Loucy (cell line): ENCODE results near the gene SLC22A23.

Experiments used
- H2AFZ ChIP-seq: fragments of 200-600 bp; sonication (generic); 2 replicates; pipeline ENCODE4 v1.6.0; 2016; ENCODE audit warnings: antibody characterized with exemption, mild to moderate bottlenecking, low read length, moderate library complexity
- H3F3A ChIP-seq: fragments of 200-600 bp; 2 replicates; pipeline ENCODE4 v1.6.0; 2016; ENCODE audit warnings: antibody characterized with exemption, low read depth, mild to moderate bottlenecking
- H3K27me3 ChIP-seq: fragments of 200-600 bp; sonication (generic); 2 replicates; pipeline ENCODE4 v1.6.1; 2014; ENCODE audit warnings: low read length, mild to moderate bottlenecking; ENCODE audit not compliant: insufficient read depth, poor library complexity, severe bottlenecking
- H3K36me3 ChIP-seq: fragments of 200-600 bp; sonication (generic); 2 replicates; pipeline ENCODE4 v1.6.1; 2016; ENCODE audit warnings: low read length; ENCODE audit not compliant: insufficient read depth
- H3K4me1 ChIP-seq: fragments of 200-600 bp; sonication (generic); 2 replicates; pipeline ENCODE4 v1.5.1; 2014; ENCODE audit warnings: low read length, mild to moderate bottlenecking; ENCODE audit not compliant: insufficient read depth, poor library complexity, severe bottlenecking
- H3K4me2 ChIP-seq: fragments of 200-600 bp; sonication (generic); 2 replicates; pipeline ENCODE4 v1.6.0; 2014; ENCODE audit warnings: antibody characterized with exemption, low read length, low read depth, mild to moderate bottlenecking; ENCODE audit not compliant: poor library complexity, severe bottlenecking
- H3K4me3 ChIP-seq: fragments of 200-600 bp; sonication (generic); 2 replicates; pipeline ENCODE4 v1.5.1; 2014; ENCODE audit warnings: low read length, mild to moderate bottlenecking, mixed read lengths; ENCODE audit not compliant: poor library complexity, severe bottlenecking
- H3K79me2 ChIP-seq: fragments of 200-600 bp; sonication (generic); 2 replicates; pipeline ENCODE4 v1.6.1; 2014; ENCODE audit warnings: low read length; ENCODE audit not compliant: insufficient read depth
- H3K9ac ChIP-seq: fragments of 200-600 bp; sonication (generic); 2 replicates; pipeline ENCODE4 v1.6.0; 2014; ENCODE audit warnings: mild to moderate bottlenecking, low read depth, low read length, moderate library complexity; ENCODE audit not compliant: poor library complexity, severe bottlenecking
- H3K9me2 ChIP-seq: fragments of 200-600 bp; sonication (generic); replicated peaks from 2 replicates; pipeline ENCODE4 v1.6.1; 2016; ENCODE audit warnings: low read depth, low read length, mixed read lengths
- H3K9me3 ChIP-seq: fragments of 200-600 bp; sonication (generic); 2 replicates; pipeline ENCODE4 v1.6.1; 2014; ENCODE audit warnings: mild to moderate bottlenecking, antibody characterized with exemption, low read length, low read depth; ENCODE audit not compliant: insufficient read depth
- H4K20me1 ChIP-seq: fragments of 200-600 bp; sonication (generic); 2 replicates; pipeline ENCODE4 v1.6.0; 2014; ENCODE audit warnings: antibody characterized with exemption, low read length, mild to moderate bottlenecking; ENCODE audit not compliant: insufficient read depth, poor library complexity, severe bottlenecking
- CTCF ChIP-seq: fragments of 200-600 bp; sonication (generic); conservative IDR thresholded peaks from 2 replicates; pipeline ENCODE4 v1.5.1; 2014; ENCODE audit warnings: mild to moderate bottlenecking, antibody characterized with exemption, low read length
- EZH2phosphoT487 ChIP-seq: fragments of 200-600 bp; IDR thresholded peaks from 2 replicates; pipeline ENCODE4 v1.6.1; 2018; ENCODE audit warnings: antibody characterized with exemption, mild to moderate bottlenecking, moderate library complexity, borderline replicate concordance

The SLC22A23 gene

GRCh38 chr6:3239110-3239830, 217.6 kb downstream of the SLC22A23 start:
- no peak overlapping the region for H3K4me2 ChIP-seq
- no peaks in the 10 kb centered on the region for H3F3A ChIP-seq
- no peaks in the 10 kb centered on the region for H4K20me1 ChIP-seq
- H3K36me3 ChIP-seq: no peaks in the 10 kb centered on the region
- H3K4me3 ChIP-seq: no peak overlapping the region
- H3K4me1 ChIP-seq: peaks cover 8% of the 10 kb centered on the region
- no peaks in the 10 kb centered on the region for H3K27me3 ChIP-seq
- H3K9me2 ChIP-seq: no peaks in the 10 kb centered on the region
- TF ChIP-seq EZH2phosphoT487 (no peak), CTCF (no peak; the same call in 1 of the 2 replicates)
- no peak overlapping the region for H3K9ac ChIP-seq
- no peaks in the 10 kb centered on the region for H3K79me2 ChIP-seq
- no peaks in the 10 kb centered on the region for H3K9me3 ChIP-seq
- no peak overlapping the region for H2AFZ ChIP-seq

- Histone ChIP-seq H2AFZ (no peak overlapping the region), H3K4me2 (no peak overlapping the region), H3K4me1 (peaks cover 8% of the 10 kb centered on the region), H3K27me3 (no peaks in the 10 kb centered on the region), H3K4me3 (no peak overlapping the region), H4K20me1 (no peaks in the 10 kb centered on the region), H3K9ac (no peak overlapping the region), H3K36me3 (no peaks in the 10 kb centered on the region), H3K9me3 (no peaks in the 10 kb centered on the region), H3K79me2 (no peaks in the 10 kb centered on the region), H3F3A (no peaks in the 10 kb centered on the region), H3K9me2 (no peaks in the 10 kb centered on the region)
- TF ChIP-seq EZH2phosphoT487: no peak
These were observed 218.8 kb downstream of the SLC22A23 start for GRCh38 chr6:3237761-3238662.

- no peaks in the 10 kb centered on the region for H3K36me3 ChIP-seq
- H3F3A ChIP-seq: no peaks in the 10 kb centered on the region
- H3K9me3 ChIP-seq: no peaks in the 10 kb centered on the region
- no peak overlapping the region for H2AFZ ChIP-seq
- no peaks in the 10 kb centered on the region for H3K79me2 ChIP-seq
- no peaks in the 10 kb centered on the region for H3K9me2 ChIP-seq
- H3K4me2 ChIP-seq: no peak overlapping the region
- peaks cover 8% of the 10 kb centered on the region for H3K4me1 ChIP-seq
- no peak overlapping the region for H3K4me3 ChIP-seq
- H3K27me3 ChIP-seq: no peaks in the 10 kb centered on the region
- TF ChIP-seq CTCF: no peak
- no peak for TF ChIP-seq EZH2phosphoT487
- H3K9ac ChIP-seq: no peak overlapping the region
- H4K20me1 ChIP-seq: no peaks in the 10 kb centered on the region
These were observed 220.8 kb downstream of the SLC22A23 start for GRCh38 chr6:3236005-3236404.
